Activated gamma-delta T cell (primary cell): ENCODE results near the gene RNF207.

ENCODE experiments used
- DNase-seq: peaks from one replicate; lab custom pipeline; 2025; lab: John Stamatoyannopoulos, UW

Gene RNF207

GRCh38 chr1:6234502-6235295 is 28.8 kb downstream of the RNF207 start:
- DNase-seq: no peak

GRCh38 chr1:6235296-6235677 is 29.4 kb downstream of the RNF207 start:
- no peak for DNase-seq

GRCh38 chr1:6237093-6237492 is 31.2 kb downstream of the RNF207 start:
- no peak for DNase-seq

GRCh38 chr1:6239213-6239752 is 33.4 kb downstream of the RNF207 start:
- DNase-seq: no peak

GRCh38 chr1:6239950-6240768 is 34.2 kb downstream of the RNF207 start:
- DNase-seq: no peak

GRCh38 chr1:6241107-6241886 is 35.4 kb downstream of the RNF207 start:
- no peak for DNase-seq

GRCh38 chr1:6241887-6242740 is 36.2 kb downstream of the RNF207 start:
- DNase-seq: no peak

GRCh38 chr1:6243053-6243834 is 37.3 kb downstream of the RNF207 start:
- DNase-seq: no peak

- no peak for DNase-seq
Measured at GRCh38 chr1:6243993-6244392, 38.1 kb downstream of the RNF207 start, which contains the start of gene HES3. Gene HES3, plus strand, starts transcription at chr1:6244179. Its CDS starts 187 bp downstream, at chr1:6244366.

- no peak for DNase-seq
Measured at GRCh38 chr1:6244401-6245049, 38.6 kb downstream of the RNF207 start.

GRCh38 chr1:6245086-6245868 is 39.4 kb downstream of the RNF207 start:
- DNase-seq: peak; percentile 57

- DNase-seq: peak; percentile 21
Measured at GRCh38 chr1:6245869-6246496, 40.1 kb downstream of the RNF207 start.

- no peak for DNase-seq
Measured at GRCh38 chr1:6246497-6247467, 40.9 kb downstream of the RNF207 start.

GRCh38 chr1:6247651-6248050 is 41.7 kb downstream of the RNF207 start:
- no peak for DNase-seq

GRCh38 chr1:6248161-6248776 is 42.4 kb downstream of the RNF207 start:
- no peak for DNase-seq

- DNase-seq: no peak
Measured at GRCh38 chr1:6248932-6249738, 43.2 kb downstream of the RNF207 start.
